Suppressor macrophage (primary cell): ENCODE data around the gene MCM8.
A peak's percentile ranks its signal among the peaks of the same experiment; 100 is the strongest.

Source experiments
- DNase-seq, 4 experiments: peaks; one replicate each; pipeline ENCODE4 v3.0.0-alpha.2; 2020 to 2022

Gene MCM8

GRCh38 chr20:5947276-5947675 lies 3.2 kb upstream of the MCM8 start:
- peak; percentile 82 to 93 (median 86) for DNase-seq

- no peak for DNase-seq
Measured at GRCh38 chr20:5949943-5950270, 545 bp upstream of the MCM8 start.

DNA sequence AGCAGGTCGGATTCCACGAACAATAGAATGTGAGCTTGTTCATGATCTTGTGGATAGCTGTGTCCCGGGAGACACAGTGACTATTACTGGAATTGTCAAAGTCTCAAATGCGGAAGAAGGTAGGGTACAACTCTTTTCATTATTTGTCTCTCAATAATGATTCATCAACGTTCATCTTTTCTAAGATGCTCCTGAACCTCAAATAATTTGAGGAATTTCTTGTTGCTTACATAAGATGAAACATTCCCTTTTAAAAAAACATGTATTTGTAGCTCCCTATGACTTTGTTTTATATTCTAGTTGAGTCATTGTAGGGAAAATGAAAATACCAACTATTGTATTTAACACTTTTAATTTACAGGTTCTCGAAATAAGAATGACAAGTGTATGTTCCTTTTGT lies 17.0 kb downstream of the MCM8 start:
- no peak for DNase-seq

DNA sequence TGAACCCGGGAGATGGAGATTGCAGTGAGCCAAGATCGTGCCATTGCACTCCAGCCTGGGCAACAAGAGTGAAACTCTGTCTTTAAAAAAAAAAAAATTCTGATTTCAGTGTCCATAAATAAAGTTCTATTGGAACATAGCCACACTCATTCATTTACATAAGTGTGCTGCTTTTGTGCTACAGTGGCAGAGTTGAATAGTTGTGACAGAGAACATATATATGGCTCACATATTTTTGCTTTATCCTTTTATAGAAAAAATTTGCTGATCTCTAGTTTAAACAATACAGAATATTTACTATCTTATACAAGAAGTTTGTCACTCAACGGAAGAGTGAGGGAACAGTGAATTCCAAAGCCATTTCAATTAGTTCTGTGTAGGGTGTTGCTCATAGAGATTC lies 18.0 kb downstream of the MCM8 start:
- no peak for DNase-seq

DNA sequence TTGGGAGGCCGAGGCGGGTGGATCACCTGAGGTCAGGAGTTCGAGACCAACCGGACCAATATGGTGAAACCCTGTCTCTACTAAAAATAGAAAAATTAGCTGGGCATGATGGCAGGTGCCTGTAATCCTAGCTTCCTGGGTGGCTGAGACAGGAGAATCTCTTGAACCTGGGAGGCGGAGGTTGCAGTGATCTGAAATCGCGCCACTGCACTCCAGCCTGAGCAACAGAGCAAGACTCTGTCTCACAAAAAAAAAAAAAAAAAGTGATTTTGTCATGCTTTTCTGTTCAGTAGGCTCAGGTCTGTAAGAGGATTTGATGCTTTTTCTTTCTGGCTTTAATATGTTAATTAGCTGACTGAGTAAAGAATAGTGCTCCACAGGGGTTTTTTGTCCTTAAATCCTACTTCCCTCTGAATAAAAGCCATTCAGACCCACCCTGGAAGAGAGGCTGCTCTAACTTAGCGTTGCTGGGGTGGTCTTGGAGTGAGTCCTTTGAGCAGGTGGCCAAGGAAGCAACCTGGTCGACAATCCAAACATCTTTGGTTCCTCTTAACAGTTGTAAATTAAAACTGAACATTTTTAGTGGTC lies 19.0 kb downstream of the MCM8 start:
- DNase-seq: no peak

GRCh38 chr20:5969940-5970339 lies 19.5 kb downstream of the MCM8 start:
- DNase-seq: no peak

GRCh38 chr20:5970381-5970780 lies 19.9 kb downstream of the MCM8 start:
- DNase-seq: no peak

DNA sequence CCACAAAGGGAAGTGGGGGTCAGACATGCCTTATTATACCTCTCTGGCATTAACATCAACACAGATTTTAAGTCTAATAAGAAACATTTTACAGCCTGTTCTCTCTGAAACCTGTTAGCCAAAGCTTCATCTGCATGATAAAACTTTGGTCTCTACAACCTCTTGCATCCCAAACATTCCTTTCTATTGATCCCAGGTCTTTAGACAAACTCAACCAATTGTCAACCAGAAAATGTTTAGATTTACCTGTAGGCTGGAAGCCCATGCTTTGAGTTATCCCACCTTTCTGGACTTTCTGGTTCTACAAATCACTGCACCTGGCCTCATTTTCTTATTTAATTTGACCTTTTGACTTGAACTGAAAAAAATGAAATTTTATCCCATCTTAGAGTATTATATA lies 20.8 kb downstream of the MCM8 start:
- DNase-seq: no peak

GRCh38 chr20:5973172-5973571 lies 22.7 kb downstream of the MCM8 start:
- no peak for DNase-seq

- DNase-seq: peak; percentile 6 to 58 (median 38)
Measured at GRCh38 chr20:5973971-5974370, 23.5 kb downstream of the MCM8 start.

- no peak for DNase-seq
Measured at GRCh38 chr20:5974531-5974930, 24.1 kb downstream of the MCM8 start.

DNA sequence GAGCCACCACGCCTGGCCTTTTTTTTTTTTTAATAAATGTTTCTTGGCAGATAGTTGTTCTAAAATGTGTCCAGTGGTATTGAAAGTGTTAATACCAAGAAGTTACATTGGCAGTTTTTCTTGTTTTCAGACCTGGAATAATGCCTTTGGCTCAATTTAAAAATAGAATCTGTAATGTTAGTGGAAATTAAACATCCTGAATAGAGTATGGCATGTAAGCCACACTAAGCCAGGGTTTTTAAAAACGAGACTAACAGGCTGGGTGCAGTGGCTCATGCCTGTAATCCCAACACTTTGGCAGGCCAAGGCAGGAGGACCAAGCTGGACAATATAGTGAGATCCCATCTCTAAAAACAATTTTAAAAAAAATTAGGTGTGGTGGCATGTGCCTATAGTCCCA lies 25.3 kb downstream of the MCM8 start:
- no peak for DNase-seq

- DNase-seq: no peak
Measured at GRCh38 chr20:5977223-5977622, 26.8 kb downstream of the MCM8 start.

GRCh38 chr20:5977975-5978374 lies 27.5 kb downstream of the MCM8 start:
- no peak for DNase-seq

DNA sequence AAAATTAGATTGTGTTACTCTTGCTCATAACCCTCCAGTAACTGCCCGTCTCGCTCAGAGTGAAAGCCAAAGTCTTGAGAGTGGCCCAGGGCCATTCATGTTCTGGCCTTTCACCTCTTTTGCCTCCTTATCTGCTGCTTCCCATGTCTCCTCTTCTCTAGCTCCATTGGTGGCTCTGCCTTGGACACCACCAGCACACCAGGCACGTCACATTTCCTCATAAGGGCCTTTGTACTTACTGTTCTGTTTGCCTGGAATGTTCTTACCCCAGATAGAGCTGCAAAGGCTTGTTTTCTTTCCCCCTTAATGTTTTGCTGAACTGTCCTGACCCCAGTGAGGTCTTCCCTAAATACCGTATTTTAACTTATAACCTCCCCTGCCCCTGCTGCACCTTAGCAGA lies 29.3 kb downstream of the MCM8 start:
- DNase-seq: no peak

- no peak for DNase-seq
Measured at GRCh38 chr20:5980720-5981538, 30.5 kb downstream of the MCM8 start.

DNA sequence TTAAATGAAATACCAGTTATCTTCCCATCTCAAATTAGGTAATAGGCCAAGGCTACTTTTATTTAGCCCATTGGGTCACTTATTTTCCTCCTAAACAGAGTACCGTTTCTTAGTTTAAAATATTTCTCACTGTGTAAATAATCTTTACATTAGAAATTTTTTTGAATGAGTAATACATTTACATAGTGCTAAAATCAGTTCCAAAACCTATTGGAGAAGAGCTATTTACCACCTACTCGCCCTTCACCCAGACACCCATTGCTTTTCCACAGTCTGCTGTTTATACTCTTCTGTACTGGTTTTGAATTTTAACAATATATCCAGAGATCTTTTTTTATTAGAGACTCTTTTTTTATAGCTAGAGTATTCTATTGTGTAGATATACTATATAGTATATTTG lies 36.9 kb downstream of the MCM8 start:
- no peak for DNase-seq

DNA sequence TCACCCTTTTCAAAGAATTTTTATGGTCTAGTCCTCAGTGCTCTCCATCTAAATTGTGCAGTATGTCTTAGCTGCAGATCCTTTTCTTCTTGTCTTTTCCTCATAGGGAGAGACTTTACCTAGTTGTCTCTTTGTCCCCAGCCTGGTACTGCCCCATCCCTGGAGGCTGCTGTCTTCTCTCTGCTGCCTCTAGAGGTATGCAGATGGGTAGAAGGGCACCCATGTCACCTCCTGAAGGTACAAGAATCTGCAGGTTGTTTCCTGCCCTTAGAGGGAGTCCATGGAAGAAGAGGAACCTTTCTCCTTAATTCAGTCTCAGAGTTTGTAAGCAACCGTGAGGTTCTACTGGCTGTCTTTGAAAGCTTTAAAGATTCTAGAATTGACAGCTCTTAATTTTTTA lies 39.1 kb downstream of the MCM8 start:
- DNase-seq: no peak

- DNase-seq: no peak
Measured at GRCh38 chr20:5990946-5991345, 40.5 kb downstream of the MCM8 start.

GRCh38 chr20:5991623-5992441 lies 41.4 kb downstream of the MCM8 start:
- no peak for DNase-seq

DNA sequence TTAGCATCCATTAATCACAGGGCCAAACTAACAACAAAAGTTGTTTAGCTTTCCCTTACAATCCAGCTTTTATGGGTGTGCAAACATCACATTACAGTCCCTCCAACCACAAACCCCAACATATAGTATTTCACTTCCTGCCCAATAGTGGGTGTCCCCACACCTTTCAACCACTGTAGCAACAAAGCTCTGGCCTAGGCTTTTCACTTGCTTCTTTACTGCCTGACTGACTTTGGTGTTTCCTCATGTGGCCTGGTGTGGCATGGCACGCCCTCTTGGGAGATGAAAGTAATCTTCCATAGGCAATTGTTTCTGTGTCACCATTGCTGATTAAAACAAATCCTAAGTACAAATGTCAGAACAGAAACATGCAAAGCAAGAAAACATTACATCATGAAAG lies 46.3 kb downstream of the MCM8 start:
- DNase-seq: no peak

DNA sequence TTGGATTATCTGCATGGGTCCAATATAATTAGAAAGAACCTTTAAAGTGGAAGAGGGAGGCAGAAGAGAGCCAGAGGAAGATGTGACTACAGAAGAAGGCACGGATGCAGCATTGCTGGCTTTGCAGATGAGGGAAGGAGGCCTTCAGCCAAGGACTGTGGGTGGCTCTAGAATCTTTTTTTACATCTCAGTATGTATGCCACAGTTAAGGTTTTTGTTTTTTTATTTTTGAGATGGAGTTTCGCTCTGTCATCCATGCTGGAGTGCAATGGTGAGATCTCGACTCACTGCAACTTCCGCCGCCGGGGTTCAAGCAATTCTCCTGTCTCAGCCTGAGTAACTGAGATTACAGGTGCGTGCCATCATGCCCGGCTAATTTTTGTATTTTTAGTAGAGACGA lies 49.3 kb downstream of the MCM8 start:
- no peak for DNase-seq

DNA sequence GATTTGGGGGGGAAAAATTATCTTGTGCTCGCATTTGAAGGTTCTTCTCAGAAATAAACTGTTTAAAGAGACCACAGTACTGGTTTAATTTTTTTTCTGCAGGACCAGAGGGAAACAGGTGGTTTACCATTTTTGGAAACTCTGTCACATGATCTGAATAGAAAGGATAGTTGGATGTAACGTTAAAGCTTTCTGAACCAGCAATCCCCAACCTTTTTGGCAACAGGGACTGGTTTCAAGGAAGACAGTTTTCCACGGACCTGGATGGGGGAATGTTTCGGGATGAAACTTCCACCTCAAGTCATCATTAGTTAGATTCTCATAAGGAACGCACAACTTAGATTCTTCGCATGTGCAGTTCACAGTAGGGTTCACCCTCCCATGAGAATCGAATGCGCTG lies 50.4 kb downstream of the MCM8 start:
- no peak for DNase-seq

DNA sequence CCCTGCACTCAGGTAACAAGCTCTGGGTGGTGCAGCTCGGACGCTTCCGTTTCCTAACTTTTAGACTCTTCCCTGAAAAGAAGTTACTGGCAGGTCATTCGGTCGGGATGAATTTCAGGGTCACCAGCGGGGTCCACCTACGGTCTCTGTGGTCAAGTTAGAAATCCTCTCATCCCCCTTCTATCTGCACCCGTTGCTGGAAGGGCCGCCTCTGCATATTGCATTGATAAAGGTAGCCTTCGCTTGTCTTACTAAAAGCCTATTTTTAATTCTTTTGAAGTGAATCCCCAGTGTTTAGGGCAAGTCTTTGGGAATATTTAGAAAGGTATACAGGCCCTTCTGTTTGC lies 56.1 kb downstream of the MCM8 start:
- no peak for DNase-seq
